ENCODE data around the gene GNG2. TPM values are rescaled to one million over a fixed set of nuclear protein-coding genes. Genes with fewer than 3 reads are reported as not detected.

Gene GNG2
- total RNA-seq, 4 donors from 2014 or later, result 3.6 to 8.1 (median 7.2) TPM

- DNase-seq (ENCODE audit: low spot score in 2 of 2), result no peak
These were observed 100.5 kb downstream of the GNG2 start for GRCh38 chr14:51960866-51961265.

GRCh38 chr14:51962711-51963110, 102.3 kb downstream of the GNG2 start:
- no peak for TF ChIP-seq CTCF (IDR thresholded peaks at IDR 0.05)
- no peak for TF ChIP-seq POLR2AphosphoS5 (IDR thresholded peaks at IDR 0.05)
- TF ChIP-seq EP300 (IDR thresholded peaks at IDR 0.05), result no peak
- no peak for TF ChIP-seq POLR2A (IDR thresholded peaks at IDR 0.05)
- Histone ChIP-seq H3K27ac (no peak overlapping the region), H3K27me3 (no peaks in the 10 kb centered on the region), H3K36me3 (no peaks in the 10 kb centered on the region), H3K4me3 (no peak overlapping the region), H3K4me1 (peaks cover 10% of the 10 kb centered on the region), H3K9me3 (no peaks in the 10 kb centered on the region)
- 32% methylated on average over 3 of the region's 3 CpGs for WGBS
- DNase-seq (ENCODE audit: low spot score in 2 of 2), result no peak

More at GRCh38 chr14:51960866-51961265, 100.5 kb downstream of the GNG2 start:
- H3K9me3 ChIP-seq, result no peaks in the 10 kb centered on the region
- TF ChIP-seq POLR2A (IDR thresholded peaks at IDR 0.05) (no peak), CTCF (IDR thresholded peaks at IDR 0.05) (no peak), POLR2AphosphoS5 (IDR thresholded peaks at IDR 0.05) (no peak), EP300 (IDR thresholded peaks at IDR 0.05) (no peak)
- H3K27ac ChIP-seq, result no peak overlapping the region
- H3K36me3 ChIP-seq, result no peaks in the 10 kb centered on the region
- no peaks in the 10 kb centered on the region for H3K27me3 ChIP-seq
- H3K4me3 ChIP-seq, result no peak overlapping the region
- H3K4me1 ChIP-seq, result peaks cover 10% of the 10 kb centered on the region

- no peaks in the 10 kb centered on the region for H3K36me3 ChIP-seq
- H3K27ac ChIP-seq, result no peak overlapping the region
- WGBS, result 13% methylated on average over 4 of the region's 4 CpGs
- no peaks in the 10 kb centered on the region for H3K9me3 ChIP-seq
- no peaks in the 10 kb centered on the region for H3K27me3 ChIP-seq
- peaks cover 10% of the 10 kb centered on the region for H3K4me1 ChIP-seq
- peak overlapping the region; percentile 23 for H3K4me3 ChIP-seq
- TF ChIP-seq EP300 (IDR thresholded peaks at IDR 0.05) (no peak), CTCF (IDR thresholded peaks at IDR 0.05) (no peak), POLR2A (IDR thresholded peaks at IDR 0.05) (no peak), POLR2AphosphoS5 (IDR thresholded peaks at IDR 0.05) (no peak)
- no peak for DNase-seq (ENCODE audit: low spot score in 2 of 2)
These were observed 102.9 kb downstream of the GNG2 start for GRCh38 chr14:51963286-51963685.

- Histone ChIP-seq H3K4me3 (no peak overlapping the region), H3K9me3 (no peaks in the 10 kb centered on the region), H3K27ac (no peak overlapping the region), H3K27me3 (no peaks in the 10 kb centered on the region), H3K36me3 (no peaks in the 10 kb centered on the region), H3K4me1 (peaks cover 8% of the 10 kb centered on the region)
- TF ChIP-seq EP300 (IDR thresholded peaks at IDR 0.05) (no peak), POLR2AphosphoS5 (IDR thresholded peaks at IDR 0.05) (no peak), POLR2A (IDR thresholded peaks at IDR 0.05) (no peak), CTCF (IDR thresholded peaks at IDR 0.05) (no peak)
- no peak for DNase-seq (ENCODE audit: low spot score in 2 of 2)
- 93% methylated on average over 2 of the region's 2 CpGs for WGBS
These were observed 107.1 kb downstream of the GNG2 start for GRCh38 chr14:51967521-51967920.

- Histone ChIP-seq H3K4me3 (no peak overlapping the region), H3K36me3 (no peaks in the 10 kb centered on the region), H3K4me1 (no peaks in the 10 kb centered on the region), H3K27ac (no peak overlapping the region), H3K27me3 (no peaks in the 10 kb centered on the region), H3K9me3 (no peaks in the 10 kb centered on the region)
- DNase-seq (ENCODE audit: low spot score in 2 of 2), result no peak
- 62% methylated on average over 6 of the region's 6 CpGs for WGBS
- TF ChIP-seq POLR2AphosphoS5 (IDR thresholded peaks at IDR 0.05) (no peak), CTCF (IDR thresholded peaks at IDR 0.05) (no peak), EP300 (IDR thresholded peaks at IDR 0.05) (no peak), POLR2A (IDR thresholded peaks at IDR 0.05) (no peak)
These were observed 109.6 kb downstream of the GNG2 start for GRCh38 chr14:51969852-51970540.

All from suprapubic skin (tissue), 4 donors.